ENCODE results near the gene CA10.

CA10 gene

DNA sequence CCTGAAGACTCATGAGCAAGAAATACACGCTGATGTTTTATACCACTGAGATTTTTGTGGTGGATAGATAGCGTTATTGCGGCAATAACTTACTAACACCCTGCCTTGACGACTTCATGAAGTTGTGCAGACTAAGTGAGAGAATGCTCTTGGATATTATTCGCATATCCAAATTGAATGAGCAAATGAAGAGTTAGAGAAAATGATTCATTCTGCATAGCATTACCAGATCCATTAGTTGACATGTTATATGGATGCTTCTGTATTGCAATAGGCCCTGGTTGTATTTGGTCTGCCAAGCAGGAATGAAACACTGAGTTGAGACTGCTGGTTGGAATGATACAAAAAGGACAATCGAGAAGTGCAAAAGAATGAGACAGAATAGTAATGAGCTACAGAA, 247.3 kb downstream of the CA10 start:
- no peak for ATAC-seq (ENCODE audit: insufficient read depth, low read depth)
- Histone ChIP-seq H3K27me3 (ENCODE audit: insufficient read depth, low read length, poor library complexity) (peaks cover 2% of the 10 kb centered on the region), H3K79me2 (ENCODE audit: insufficient read depth, low read length) (no peaks in the 10 kb centered on the region), H4K20me1 (ENCODE audit: insufficient read depth, low read length) (no peaks in the 10 kb centered on the region), H3K27ac (ENCODE audit: low read length) (no peak overlapping the region), H3K4me3 (ENCODE audit: low read depth in 1 of 2, low read length in 2 of 2) (no peak overlapping the region), H3K4me1 (ENCODE audit: insufficient read depth, low read length) (no peaks in the 10 kb centered on the region), H3K9ac (ENCODE audit: low read depth, low read length) (no peak overlapping the region), H3K9me3 (ENCODE audit: insufficient read depth, low read length, severe bottlenecking) (no peaks in the 10 kb centered on the region), H3K4me2 (ENCODE audit: insufficient read depth, low read length) (no peak overlapping the region), H3K36me3 (ENCODE audit: insufficient read depth, low read length) (no peaks in the 10 kb centered on the region), H2AFZ (ENCODE audit: low read depth, low read length) (no peak overlapping the region)
- no peak for DNase-seq
- no peak for TF ChIP-seq EZH2 (IDR thresholded peaks at IDR 0.05; ENCODE audit: borderline replicate concordance, low read depth, low read length, severe bottlenecking)
- TF ChIP-seq, protein P1, sequence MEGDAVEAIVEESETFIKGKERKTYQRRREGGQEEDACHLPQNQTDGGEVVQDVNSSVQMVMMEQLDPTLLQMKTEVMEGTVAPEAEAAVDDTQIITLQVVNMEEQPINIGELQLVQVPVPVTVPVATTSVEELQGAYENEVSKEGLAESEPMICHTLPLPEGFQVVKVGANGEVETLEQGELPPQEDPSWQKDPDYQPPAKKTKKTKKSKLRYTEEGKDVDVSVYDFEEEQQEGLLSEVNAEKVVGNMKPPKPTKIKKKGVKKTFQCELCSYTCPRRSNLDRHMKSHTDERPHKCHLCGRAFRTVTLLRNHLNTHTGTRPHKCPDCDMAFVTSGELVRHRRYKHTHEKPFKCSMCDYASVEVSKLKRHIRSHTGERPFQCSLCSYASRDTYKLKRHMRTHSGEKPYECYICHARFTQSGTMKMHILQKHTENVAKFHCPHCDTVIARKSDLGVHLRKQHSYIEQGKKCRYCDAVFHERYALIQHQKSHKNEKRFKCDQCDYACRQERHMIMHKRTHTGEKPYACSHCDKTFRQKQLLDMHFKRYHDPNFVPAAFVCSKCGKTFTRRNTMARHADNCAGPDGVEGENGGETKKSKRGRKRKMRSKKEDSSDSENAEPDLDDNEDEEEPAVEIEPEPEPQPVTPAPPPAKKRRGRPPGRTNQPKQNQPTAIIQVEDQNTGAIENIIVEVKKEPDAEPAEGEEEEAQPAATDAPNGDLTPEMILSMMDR (IDR thresholded peaks at IDR 0.05; ENCODE audit: borderline replicate concordance, extremely low read depth, low read length, poor library complexity, severe bottlenecking), result no peak

GRCh38 chr17:51909971-51910370, 248.5 kb downstream of the CA10 start:
- Histone ChIP-seq H3K79me2 (ENCODE audit: insufficient read depth, low read length) (no peaks in the 10 kb centered on the region), H3K36me3 (ENCODE audit: insufficient read depth, low read length) (no peaks in the 10 kb centered on the region), H3K4me3 (ENCODE audit: low read depth in 1 of 2, low read length in 2 of 2) (no peak overlapping the region), H3K27ac (ENCODE audit: low read length) (no peak overlapping the region), H3K9me3 (ENCODE audit: insufficient read depth, low read length, severe bottlenecking) (no peaks in the 10 kb centered on the region), H3K4me2 (ENCODE audit: insufficient read depth, low read length) (no peak overlapping the region), H4K20me1 (ENCODE audit: insufficient read depth, low read length) (no peaks in the 10 kb centered on the region), H3K4me1 (ENCODE audit: insufficient read depth, low read length) (no peaks in the 10 kb centered on the region), H3K27me3 (ENCODE audit: insufficient read depth, low read length, poor library complexity) (peaks cover 1% of the 10 kb centered on the region), H3K9ac (ENCODE audit: low read depth, low read length) (no peak overlapping the region), H2AFZ (ENCODE audit: low read depth, low read length) (no peak overlapping the region)
- DNase-seq, result no peak
- ATAC-seq (ENCODE audit: insufficient read depth, low read depth), result no peak
- no peak for TF ChIP-seq EZH2 (IDR thresholded peaks at IDR 0.05; ENCODE audit: borderline replicate concordance, low read depth, low read length, severe bottlenecking)
- TF ChIP-seq, protein P1 (IDR thresholded peaks at IDR 0.05; ENCODE audit: borderline replicate concordance, extremely low read depth, low read length, poor library complexity, severe bottlenecking), result no peak

GRCh38 chr17:51908841-51909537, 249.5 kb downstream of the CA10 start:
- no peaks in the 10 kb centered on the region for H3K9me3 ChIP-seq (ENCODE audit: insufficient read depth, low read length, severe bottlenecking)
- no peaks in the 10 kb centered on the region for H3K27me3 ChIP-seq (ENCODE audit: insufficient read depth, low read length, poor library complexity)
- H3K36me3 ChIP-seq (ENCODE audit: insufficient read depth, low read length), result no peaks in the 10 kb centered on the region
- no peak overlapping the region for H3K9ac ChIP-seq (ENCODE audit: low read depth, low read length)
- TF ChIP-seq, protein P1 (IDR thresholded peaks at IDR 0.05; ENCODE audit: borderline replicate concordance, extremely low read depth, low read length, poor library complexity, severe bottlenecking), result no peak
- no peak for TF ChIP-seq EZH2 (IDR thresholded peaks at IDR 0.05; ENCODE audit: borderline replicate concordance, low read depth, low read length, severe bottlenecking)
- no peaks in the 10 kb centered on the region for H4K20me1 ChIP-seq (ENCODE audit: insufficient read depth, low read length)
- ATAC-seq (ENCODE audit: insufficient read depth, low read depth), result no peak
- no peak overlapping the region for H3K4me2 ChIP-seq (ENCODE audit: insufficient read depth, low read length)
- no peak overlapping the region for H3K27ac ChIP-seq (ENCODE audit: low read length)
- H3K4me3 ChIP-seq (ENCODE audit: low read depth in 1 of 2, low read length in 2 of 2), result no peak overlapping the region
- DNase-seq, result no peak
- H2AFZ ChIP-seq (ENCODE audit: low read depth, low read length), result no peak overlapping the region
- H3K79me2 ChIP-seq (ENCODE audit: insufficient read depth, low read length), result no peaks in the 10 kb centered on the region
- H3K4me1 ChIP-seq (ENCODE audit: insufficient read depth, low read length), result no peaks in the 10 kb centered on the region

Data from DND-41 (cell line).